Esophagus (tissue), 2 donors: Measurements from ENCODE around the gene RAB12. TPM values are rescaled to one million over a fixed set of nuclear protein-coding genes. Genes with fewer than 3 reads are reported as not detected.
A peak's percentile ranks its signal among the peaks of the same experiment; 100 is the strongest.

ENCODE experiments used
- H3K27ac ChIP-seq, 2 donors: one replicate each; pipeline ENCODE4 v1.5.1; 2013; ENCODE audit warnings: low read depth in 2 of 2, mild to moderate bottlenecking in 2 of 2, inconsistent platforms in 1 of 2, low read length in 1 of 2, moderate library complexity in 1 of 2
- H3K27me3 ChIP-seq, 2 donors: one replicate each; pipeline ENCODE4 v1.6.1; 2013; ENCODE audit warnings: low read length in 2 of 2, control low read depth in 1 of 2, mild to moderate bottlenecking in 1 of 2; ENCODE audit not compliant: insufficient read depth in 2 of 2, control insufficient read depth in 1 of 2
- H3K36me3 ChIP-seq, 2 donors: one replicate each; pipeline ENCODE4 v1.6.1; 2013; ENCODE audit warnings: low read length in 1 of 2; ENCODE audit not compliant: control insufficient read depth in 2 of 2, insufficient read depth in 2 of 2
- H3K4me1 ChIP-seq, 2 donors: one replicate each; pipeline ENCODE4 v1.6.1; 2013; ENCODE audit warnings: low read length in 1 of 2; ENCODE audit not compliant: control insufficient read depth in 2 of 2, insufficient read depth in 2 of 2
- H3K4me3 ChIP-seq, 2 donors: one replicate each; pipeline ENCODE4 v1.5.1; 2013; ENCODE audit warnings: low read length in 2 of 2, mild to moderate bottlenecking in 2 of 2, low read depth in 1 of 2, moderate library complexity in 1 of 2
- H3K9me3 ChIP-seq, 2 donors: one replicate each; pipeline ENCODE4 v1.6.1; 2013; ENCODE audit warnings: mild to moderate bottlenecking in 2 of 2, low read depth in 1 of 2, low read length in 1 of 2, moderate library complexity in 1 of 2; ENCODE audit not compliant: control insufficient read depth in 2 of 2, insufficient read depth in 1 of 2
- WGBS, 2 donors: extraction: QIAGEN DNeasy Blood & Tissue Kit; methylation state at CpG; one replicate each; pipeline ENCODE4 v1.1.7; 2013; 5-methylcytosine and 5-hydroxymethylcytosine counted together
- polyA plus RNA-seq, 2 donors: library from polyadenylated mRNA; stranded (reverse); fragments of 200-250 nt; gene quantifications; one replicate each; pipeline ENCODE4 v1.2.3, GENCODE V29; 2013
- donor health status: healthy with polysubstance abuse.
- donor health status: Bipolar disorder and iron deficiency.

The RAB12 gene
- polyA plus RNA-seq, 2 donors: 18.9 to 20.8 TPM

DNA sequence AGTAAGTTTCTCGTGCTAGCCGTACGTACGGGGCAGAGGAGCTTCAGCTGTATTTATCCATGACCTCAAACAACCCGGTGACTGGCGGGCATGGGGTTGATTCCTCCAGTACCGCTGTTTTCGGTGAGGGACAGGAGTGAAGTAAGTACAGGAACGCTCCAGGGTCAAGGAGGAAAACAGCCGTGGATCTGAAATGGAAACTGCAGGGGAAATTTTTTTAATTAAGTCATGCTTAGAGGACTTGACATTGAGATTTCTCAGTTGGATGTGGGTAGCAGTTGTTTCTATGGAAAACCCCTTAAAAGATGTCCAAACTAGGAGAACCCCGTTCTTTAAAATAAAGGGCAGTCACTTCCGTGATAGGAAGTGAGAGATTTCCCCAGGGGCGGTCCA is 1.2 kb downstream of the RAB12 start:
- WGBS, 2 donors: 5% methylated on average over 13 of the region's 13 CpGs

DNA sequence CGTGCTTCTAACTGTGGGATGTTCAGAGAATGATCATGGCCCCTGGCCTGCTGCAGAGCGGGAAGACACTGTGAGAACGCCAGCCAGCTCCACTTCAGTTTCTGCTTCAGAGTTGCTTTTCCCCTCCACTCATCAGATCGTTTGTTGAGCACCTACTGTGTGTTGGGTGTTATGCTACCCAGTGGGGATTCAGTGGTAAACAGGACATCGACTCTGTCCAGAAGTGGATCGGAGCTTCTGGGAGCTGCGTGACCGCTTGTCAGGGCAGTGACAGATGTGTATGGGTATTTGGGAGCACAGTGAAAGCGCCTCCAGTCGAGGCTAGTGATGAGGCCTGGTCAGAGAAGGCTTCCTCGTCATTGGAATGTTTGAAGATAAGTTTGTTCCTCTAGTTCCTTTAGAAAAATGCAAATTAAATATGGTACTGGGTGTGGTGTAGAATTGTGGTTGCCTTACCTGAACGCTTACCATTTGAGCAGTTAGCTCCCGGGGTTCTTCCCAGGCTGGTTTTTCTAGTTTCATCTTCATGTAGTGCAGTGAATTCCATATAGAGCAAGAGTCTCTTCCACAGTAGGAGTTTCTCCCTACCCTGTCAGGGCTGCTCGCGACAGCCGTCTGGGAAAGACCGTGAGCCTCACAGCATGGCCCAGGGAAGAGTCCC is 2.8 kb downstream of the RAB12 start:
- 69 to 83% methylated on average over 17 of the region's 17 CpGs for WGBS, 2 donors
- peak overlapping the region; percentile 87 to 95 for H3K27ac ChIP-seq
- no peak overlapping the region for H3K4me3 ChIP-seq

More for the DNA sequence above, 1.2 kb downstream of the RAB12 start:
- H3K27ac ChIP-seq: peak overlapping the region in 1 of 2 donors; percentile 79
- peaks cover 0 to 3% of the 10 kb centered on the region in 2 donors for H3K36me3 ChIP-seq
- H3K4me3 ChIP-seq: peak overlapping the region; percentile 91 to 97
- no peaks in the 10 kb centered on the region for H3K27me3 ChIP-seq
- peaks cover 11 to 12% of the 10 kb centered on the region in 2 donors for H3K4me1 ChIP-seq
- H3K9me3 ChIP-seq: no peaks in the 10 kb centered on the region

DNA sequence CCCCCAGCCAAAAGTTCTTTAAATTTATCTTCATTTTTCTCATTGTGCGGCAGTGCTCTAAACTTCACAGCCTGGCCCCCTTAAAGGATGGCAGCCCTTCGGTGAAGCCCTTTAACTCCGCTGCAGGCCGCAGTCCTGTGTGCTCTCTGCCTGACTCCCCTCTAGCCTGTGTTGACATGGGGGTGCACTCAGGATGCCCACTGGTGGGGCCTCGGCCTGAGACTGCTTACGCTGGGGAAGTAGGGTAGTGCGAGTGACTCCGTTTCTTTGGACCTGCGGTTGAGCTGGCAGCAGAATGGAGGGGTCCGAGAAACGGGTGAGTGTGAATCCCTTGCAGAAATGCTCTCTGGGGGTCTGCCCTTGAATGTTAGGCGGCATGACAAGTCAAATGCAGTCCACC is 5.6 kb downstream of the RAB12 start:
- peak overlapping the region in 1 of 2 donors; percentile 34 for H3K27ac ChIP-seq
- H3K27me3 ChIP-seq: no peaks in the 10 kb centered on the region
- no peaks in the 10 kb centered on the region for H3K9me3 ChIP-seq
- H3K4me3 ChIP-seq: no peak overlapping the region
- H3K4me1 ChIP-seq: peaks cover 12% of the 10 kb centered on the region in 2 donors
- WGBS, 2 donors: 88 to 95% methylated on average over 12 of the region's 12 CpGs
- H3K36me3 ChIP-seq: peaks cover 0 to 3% of the 10 kb centered on the region in 2 donors

More for the DNA sequence above, 2.8 kb downstream of the RAB12 start:
- Histone ChIP-seq H3K36me3 (peaks cover 0 to 3% of the 10 kb centered on the region in 2 donors), H3K27me3 (no peaks in the 10 kb centered on the region), H3K4me1 (peaks cover 12% of the 10 kb centered on the region in 2 donors), H3K9me3 (no peaks in the 10 kb centered on the region)

- H3K4me3 ChIP-seq: no peak overlapping the region
- peaks cover 15% of the 10 kb centered on the region in 2 donors for H3K4me1 ChIP-seq
- H3K9me3 ChIP-seq: no peaks in the 10 kb centered on the region
- H3K27me3 ChIP-seq: no peaks in the 10 kb centered on the region
- H3K27ac ChIP-seq: peak overlapping the region; percentile 9 to 56
- WGBS, 2 donors: 20 to 31% methylated on average over 4 of the region's 4 CpGs
- peaks cover 0 to 3% of the 10 kb centered on the region in 2 donors for H3K36me3 ChIP-seq
These were observed 6.3 kb downstream of the RAB12 start for GRCh38 chr18:8615397-8616027.

GRCh38 chr18:8616028-8616401 is 6.8 kb downstream of the RAB12 start:
- Histone ChIP-seq H3K27me3 (no peaks in the 10 kb centered on the region), H3K4me3 (no peak overlapping the region), H3K9me3 (no peaks in the 10 kb centered on the region), H3K27ac (peak overlapping the region in 1 of 2 donors; percentile 64), H3K36me3 (peaks cover 0 to 3% of the 10 kb centered on the region in 2 donors), H3K4me1 (peaks cover 16 to 17% of the 10 kb centered on the region in 2 donors)
- 28 to 49% methylated on average over 4 of the region's 4 CpGs for WGBS, 2 donors

- no peaks in the 10 kb centered on the region for H3K27me3 ChIP-seq
- peaks cover 9 to 10% of the 10 kb centered on the region in 2 donors for H3K4me1 ChIP-seq
- H3K4me3 ChIP-seq: no peak overlapping the region
- WGBS, 2 donors: 87 to 89% methylated on average over 5 of the region's 5 CpGs
- H3K9me3 ChIP-seq: no peaks in the 10 kb centered on the region
- H3K36me3 ChIP-seq: no peaks in the 10 kb centered on the region
- H3K27ac ChIP-seq: no peak overlapping the region
These were observed 8.7 kb downstream of the RAB12 start for GRCh38 chr18:8617907-8618306.

- Histone ChIP-seq H3K4me3 (no peak overlapping the region), H3K27me3 (no peaks in the 10 kb centered on the region), H3K4me1 (peaks cover 13 to 14% of the 10 kb centered on the region in 2 donors), H3K36me3 (no peaks in the 10 kb centered on the region), H3K9me3 (no peaks in the 10 kb centered on the region), H3K27ac (no peak overlapping the region)
- WGBS, 2 donors: 76 to 90% methylated on average over 5 of the region's 5 CpGs
These were observed 9.8 kb downstream of the RAB12 start for GRCh38 chr18:8619041-8619440.

DNA sequence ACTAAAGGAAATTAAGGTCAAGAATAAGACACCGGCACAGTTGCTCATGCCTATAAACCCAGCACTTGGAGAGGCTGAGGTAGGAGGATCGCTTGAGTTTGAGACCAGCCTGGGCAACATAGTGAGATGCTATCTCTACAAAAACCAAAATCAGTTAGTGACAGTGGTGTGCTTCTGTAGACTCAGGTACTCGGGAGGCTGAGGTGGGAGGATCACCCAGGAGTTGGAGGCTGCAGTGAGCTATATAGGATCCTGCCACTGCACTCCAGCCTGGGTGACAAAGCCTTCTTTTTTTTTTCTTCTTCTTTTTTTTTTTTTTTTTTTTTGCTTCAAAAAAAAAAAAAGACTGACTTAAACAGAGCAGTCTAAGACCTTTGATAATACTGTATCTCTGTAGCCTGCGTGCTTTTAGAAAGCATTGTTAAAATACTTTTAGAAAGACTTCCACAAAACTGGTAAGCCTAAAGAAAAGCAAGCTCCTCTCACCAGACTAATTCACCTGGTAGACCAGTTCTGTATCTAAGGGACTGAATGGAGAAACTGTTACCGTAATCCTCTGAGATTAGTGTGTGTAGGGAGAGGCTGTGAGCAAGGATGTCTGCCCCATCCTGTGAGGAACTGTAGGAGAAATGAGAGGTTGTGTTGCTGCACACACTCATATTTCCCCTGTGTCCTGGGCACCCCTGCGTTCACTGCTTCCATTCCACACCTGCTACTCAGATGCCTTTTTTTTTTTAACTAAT is 10.8 kb downstream of the RAB12 start:
- Histone ChIP-seq H3K4me1 (peaks cover 9 to 10% of the 10 kb centered on the region in 2 donors), H3K27ac (no peak overlapping the region), H3K27me3 (no peaks in the 10 kb centered on the region), H3K4me3 (no peak overlapping the region), H3K36me3 (no peaks in the 10 kb centered on the region), H3K9me3 (no peaks in the 10 kb centered on the region)
- WGBS, 2 donors: 84 to 89% methylated on average over 6 of the region's 6 CpGs

DNA sequence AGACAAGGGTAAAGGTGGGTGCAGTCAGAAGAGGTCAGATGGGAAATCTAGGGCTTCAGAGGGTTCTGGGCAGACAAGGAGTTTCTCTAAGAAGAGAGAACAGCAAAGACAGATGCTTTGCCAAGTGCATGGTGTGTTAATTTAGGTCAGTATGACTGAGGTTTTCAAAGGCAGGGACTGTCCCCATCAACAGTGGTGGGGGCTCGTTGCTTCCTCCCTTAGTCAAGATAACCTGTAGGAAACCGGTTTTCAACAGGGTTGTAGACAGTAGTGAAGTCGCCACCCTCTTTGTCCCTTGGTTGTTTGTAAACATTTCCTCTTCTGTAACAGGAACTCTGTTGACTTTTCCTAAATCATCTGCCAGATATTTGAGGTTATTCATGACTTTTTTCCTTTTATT is 11.6 kb downstream of the RAB12 start:
- H3K36me3 ChIP-seq: peaks cover 3% of the 10 kb centered on the region in 2 donors
- no peaks in the 10 kb centered on the region for H3K9me3 ChIP-seq
- H3K4me1 ChIP-seq: peaks cover 9% of the 10 kb centered on the region in 2 donors
- 57 to 76% methylated on average over 3 of the region's 3 CpGs for WGBS, 2 donors
- H3K4me3 ChIP-seq: no peak overlapping the region
- no peak overlapping the region for H3K27ac ChIP-seq
- H3K27me3 ChIP-seq: no peaks in the 10 kb centered on the region
